H1 (cell line): ENCODE results near the gene FGGY. TPM values are rescaled to one million over a fixed set of nuclear protein-coding genes. Genes with fewer than 3 reads are reported as not detected.

Source experiments
- CTCF ChIA-PET: fragments of 300-600 bp; sonication (Branson Sonifier 250); formaldehyde crosslinking; loops from one replicate; lab custom pipeline; 2021; ENCODE audit not compliant: partially characterized antibody; lab: Charles Lee
- POLR2A ChIA-PET: fragments of 300-600 bp; sonication (Branson Sonifier 250); formaldehyde crosslinking; loops from one replicate; lab custom pipeline; 2021; ENCODE audit warnings: inconsistent platforms; ENCODE audit not compliant: partially characterized antibody; lab: Charles Lee
- DNase-seq, 2 experiments: peaks; one replicate each; pipeline versions ENCODE4 v3.0.0 to v3.0.0-alpha.2; 2010 to 2022; ENCODE audit warnings: low spot score in 2 of 2, low read depth in 1 of 2, mixed read lengths in 1 of 2
- FAIRE-seq: peaks from 2 replicates; lab custom pipeline; 2011; peaks lifted over from hg19 to GRCh38; lab: Jason Lieb, UNC
- H2AFZ ChIP-seq: 2 replicates; pipeline ENCODE4 v1.8.1; 2012; ENCODE audit warnings: low read length, inconsistent platforms
- H2AK5ac ChIP-seq: 2 replicates; pipeline ENCODE4 v1.6.1; 2013; ENCODE audit warnings: low read depth, low read length
- H2BK120ac ChIP-seq: replicated peaks from 2 replicates; pipeline ENCODE3; 2013; ENCODE audit warnings: low read depth, low read length, inconsistent platforms
- H2BK12ac ChIP-seq: 2 replicates; pipeline ENCODE4 v1.6.1; 2013; ENCODE audit warnings: low read depth, low read length
- H2BK15ac ChIP-seq: 2 replicates; pipeline ENCODE4 v1.6.1; 2013; ENCODE audit warnings: low read length
- H2BK20ac ChIP-seq: 2 replicates; pipeline ENCODE4 v1.6.1; 2013; ENCODE audit warnings: low read length
- H2BK5ac ChIP-seq: 2 replicates; pipeline ENCODE4 v1.6.1; 2013; ENCODE audit warnings: low read depth, low read length
- H3K14ac ChIP-seq: 2 replicates; pipeline ENCODE4 v1.6.1; 2013; ENCODE audit warnings: inconsistent platforms; ENCODE audit not compliant: insufficient read length
- H3K18ac ChIP-seq: 2 replicates; pipeline ENCODE4 v1.6.1; 2013; ENCODE audit warnings: low read length; ENCODE audit errors: extremely low read depth
- H3K23ac ChIP-seq: 2 replicates; pipeline ENCODE4 v1.6.1; 2013; ENCODE audit warnings: inconsistent platforms; ENCODE audit not compliant: insufficient read length
- H3K23me2 ChIP-seq: 2 replicates; pipeline ENCODE4 v1.6.1; 2013; ENCODE audit warnings: low read depth, low read length
- H3K27ac ChIP-seq: 2 replicates; pipeline ENCODE4 v1.6.1; 2011; ENCODE audit warnings: low read depth, low read length, inconsistent platforms
- H3K27me3 ChIP-seq, 4 experiments: replicated peaks in 1 of 4; 1 replicate in 1 of 4; 2 replicates in 3 of 4; pipeline versions ENCODE4 v1.6.1 to v1.8.1; 2011 to 2013; ENCODE audit warnings: low read length in 3 of 4, mild to moderate bottlenecking in 3 of 4, inconsistent platforms in 2 of 4, mixed read lengths in 2 of 4, moderate library complexity in 1 of 4; ENCODE audit not compliant: control insufficient read depth in 3 of 4, insufficient read depth in 3 of 4; ENCODE audit errors: extremely low read depth in 1 of 4
- H3K36me3 ChIP-seq, 4 experiments: 2 replicates each; pipeline versions ENCODE4 v1.6.1 to v1.8.1; 2011 to 2013; ENCODE audit warnings: mild to moderate bottlenecking in 4 of 4, low read length in 3 of 4, moderate library complexity in 2 of 4, control low read depth in 1 of 4, inconsistent platforms in 1 of 4; ENCODE audit not compliant: insufficient read depth in 4 of 4, control insufficient read depth in 2 of 4
- H3K4ac ChIP-seq: replicated peaks from 2 replicates; pipeline ENCODE3; 2013; ENCODE audit warnings: low read length, low read depth, mixed read lengths, inconsistent platforms; ENCODE audit not compliant: insufficient read length
- H3K4me1 ChIP-seq, 4 experiments: replicated peaks in 1 of 4; 1 replicate in 1 of 4; 2 replicates in 3 of 4; pipeline versions ENCODE4 v1.6.1 to v1.8.1; 2011 to 2013; ENCODE audit warnings: low read length in 3 of 4, inconsistent platforms in 2 of 4, mixed read lengths in 1 of 4; ENCODE audit not compliant: insufficient read depth in 4 of 4, control insufficient read depth in 3 of 4
- H3K4me2 ChIP-seq, 2 experiments: 2 replicates each; pipeline versions ENCODE4 v1.6.1 to v1.8.1; 2011 to 2013; ENCODE audit warnings: low read depth in 2 of 2, low read length in 2 of 2, control low read depth in 1 of 2, inconsistent platforms in 1 of 2, mild to moderate bottlenecking in 1 of 2; ENCODE audit not compliant: insufficient read depth in 1 of 2
- H3K4me3 ChIP-seq, 4 experiments: fragments of 200-600, 300-600 bp in 1 of 4; sonication (generic), shearing (Covaris generic), sonication (Bioruptor Twin) in 1 of 4; 2 replicates each; pipeline versions ENCODE4 v1.5.1 to v1.8.1; 2011 to 2016; ENCODE audit warnings: low read length in 4 of 4, low read depth in 3 of 4, control low read depth in 2 of 4, inconsistent platforms in 2 of 4, mild to moderate bottlenecking in 2 of 4, mixed read lengths in 1 of 4, moderate library complexity in 1 of 4; ENCODE audit not compliant: insufficient read depth in 2 of 4; ENCODE audit errors: extremely low read depth in 1 of 4
- H3K56ac ChIP-seq: replicated peaks from 2 replicates; pipeline ENCODE3; 2013; ENCODE audit warnings: low read depth, mild to moderate bottlenecking, mixed read lengths, low read length, inconsistent platforms; ENCODE audit not compliant: insufficient read length
- H3K79me1 ChIP-seq: 2 replicates; pipeline ENCODE4 v1.6.1; 2013; ENCODE audit warnings: low read depth, low read length, control low read depth
- H3K79me2 ChIP-seq, 2 experiments: 2 replicates each; pipeline versions ENCODE4 v1.6.1 to v1.8.1; 2012 to 2013; ENCODE audit warnings: low read length in 2 of 2, mild to moderate bottlenecking in 2 of 2, inconsistent platforms in 1 of 2; ENCODE audit not compliant: insufficient read depth in 2 of 2, control insufficient read depth in 1 of 2
- H3K9ac ChIP-seq, 4 experiments: replicated peaks in 1 of 4; 1 replicate in 1 of 4; 2 replicates in 3 of 4; pipeline versions ENCODE4 v1.6.1 to v1.8.1; 2011 to 2013; ENCODE audit warnings: low read depth in 3 of 4, low read length in 3 of 4, control low read depth in 2 of 4, mild to moderate bottlenecking in 2 of 4, moderate library complexity in 2 of 4, inconsistent platforms in 1 of 4; ENCODE audit errors: extremely low read depth in 1 of 4
- H3K9me3 ChIP-seq, 2 experiments: 2 replicates each; pipeline versions ENCODE4 v1.6.1 to v1.8.1; 2012 to 2013; ENCODE audit warnings: mild to moderate bottlenecking in 2 of 2, moderate library complexity in 2 of 2, control low read depth in 1 of 2, inconsistent platforms in 1 of 2, low read depth in 1 of 2, low read length in 1 of 2, mixed read lengths in 1 of 2; ENCODE audit not compliant: insufficient read depth in 2 of 2
- H4K20me1 ChIP-seq, 2 experiments: replicated peaks in 1 of 2; 2 replicates each; pipeline versions ENCODE3 to v1.8.1; 2011 to 2013; ENCODE audit warnings: inconsistent platforms in 2 of 2, low read length in 2 of 2, mild to moderate bottlenecking in 1 of 2; ENCODE audit not compliant: insufficient read depth in 2 of 2, control insufficient read depth in 1 of 2
- H4K5ac ChIP-seq: 2 replicates; pipeline ENCODE4 v1.6.1; 2013; ENCODE audit warnings: low read length, low read depth, mixed read lengths, inconsistent platforms; ENCODE audit not compliant: insufficient read length
- H4K8ac ChIP-seq: 2 replicates; pipeline ENCODE4 v1.8.0; 2013; ENCODE audit warnings: mild to moderate bottlenecking, moderate library complexity, low read length, inconsistent platforms; ENCODE audit not compliant: insufficient read depth; ENCODE audit errors: extremely low read depth
- H4K91ac ChIP-seq: replicated peaks from 2 replicates; pipeline ENCODE3; 2013; ENCODE audit warnings: low read length, mixed read lengths, inconsistent platforms; ENCODE audit not compliant: insufficient read length
- CTCF ChIP-seq, 3 experiments: IDR thresholded peaks; 1 replicate in 2 of 3; 2 replicates in 1 of 3; pipeline versions ENCODE4 v1.5.1 to v1.6.1; 2011; ENCODE audit warnings: low read length in 3 of 3, mild to moderate bottlenecking in 3 of 3, inconsistent platforms in 2 of 3, low read depth in 1 of 3, moderate library complexity in 1 of 3; ENCODE audit not compliant: insufficient read depth in 1 of 3; ENCODE audit errors: control extremely low read depth in 1 of 3
- HDAC2 ChIP-seq, 2 experiments: fragments of 300-600 bp in 1 of 2; sonication (generic) in 1 of 2; IDR thresholded peaks; 2 replicates each; pipeline ENCODE4 v1.6.1; 2011 to 2012; ENCODE audit warnings: low read depth in 2 of 2, low read length in 2 of 2, mild to moderate bottlenecking in 2 of 2, moderate library complexity in 2 of 2, borderline replicate concordance in 1 of 2, inconsistent platforms in 1 of 2
- SIN3A ChIP-seq, 2 experiments: IDR thresholded peaks in 1 of 2; conservative IDR thresholded peaks in 1 of 2; 2 replicates each; pipeline ENCODE4 v1.6.1; 2011 to 2012; ENCODE audit warnings: low read length in 2 of 2, improper control_type of control experiment in 1 of 2, low read depth in 1 of 2, mild to moderate bottlenecking in 1 of 2
- YY1 ChIP-seq: IDR thresholded peaks from 2 replicates; pipeline ENCODE4 v1.6.1; 2011; ENCODE audit warnings: low read depth, mild to moderate bottlenecking, low read length
- WGBS, 2 experiments: shearing (Covaris generic) in 1 of 2; methylation state at CpG; one replicate each; pipeline versions ENCODE4 v1.1.6 to v1.1.7; 2013 to 2015; ENCODE audit warnings: low lambda C conversion rate in 2 of 2, mixed read lengths in 2 of 2, inconsistent platforms in 1 of 2, low coverage in 1 of 2, missing lambda C conversion rate in 1 of 2; ENCODE audit not compliant: insufficient replicate concordance in 2 of 2, insufficient coverage in 1 of 2, insufficient read length in 1 of 2; ENCODE audit errors: extremely low coverage in 1 of 2, missing lambda C conversion rate in 1 of 2; 5-methylcytosine and 5-hydroxymethylcytosine counted together
- polyA plus RNA-seq, 7 experiments: library from polyadenylated mRNA; depleted of rRNA in 3 of 7; stranded (reverse) in 5 of 7; unstranded in 2 of 7; fragments of >200 nt in 5 of 7; fragments of 200-250 nt in 2 of 7; gene quantifications; 1 replicate in 5 of 7; 2 replicates in 1 of 7; 4 replicates in 1 of 7; pipeline versions ENCODE4 v1.2.1 to v1.2.3, GENCODE V29; 2011 to 2013; ENCODE audit warnings: missing spikeins in 2 of 7, mixed read lengths in 2 of 7
- total RNA-seq: library from RNA; stranded (reverse); fragmentation: NEBNext Ultra II Directional; extraction: Animal tissue kit (Norgen Biotek cat#: 25700); gene quantifications from 2 replicates; pipeline ENCODE4 v1.2.1, GENCODE V29; 2021

The FGGY gene
- total and polyA plus RNA-seq, 2 of the 8 experiments (the other 6 are each of a cell fraction or from before 2014, with no cell fraction given): 10.3 to 12.5 TPM

- no peaks in the 10 kb centered on the region for H3K4me1 ChIP-seq
- H3K18ac ChIP-seq: no peak overlapping the region
- H3K4ac ChIP-seq: no peak overlapping the region
- no peak overlapping the region for H2AK5ac ChIP-seq
- H2AFZ ChIP-seq: no peak overlapping the region
- peak overlapping the region; percentile 9 for H4K91ac ChIP-seq
- WGBS, 2 experiments: 96% methylated on average over 2 of the region's 2 CpGs; no CpG with 5 or more reads in 1 of the 2 experiments
- H3K23ac ChIP-seq: no peak overlapping the region
- no peaks in the 10 kb centered on the region for H3K23me2 ChIP-seq
- no peak overlapping the region for H4K8ac ChIP-seq
- H2BK15ac ChIP-seq: no peak overlapping the region
- no peak for TF ChIP-seq SIN3A (conservative IDR thresholded peaks at IDR 0.05 in 1 of 2, IDR thresholded peaks at IDR 0.05 in 1 of 2; ENCODE audit: low read depth in 1 of 2, low read length in 2 of 2)
- no peak for TF ChIP-seq CTCF (IDR thresholded peaks at IDR 0.05; ENCODE audit: control extremely low read depth in 1 of 3, insufficient read depth in 1 of 3, low read depth in 1 of 3, low read length in 3 of 3)
- no peak for TF ChIP-seq YY1
- TF ChIP-seq HDAC2 (IDR thresholded peaks at IDR 0.05; ENCODE audit: borderline replicate concordance in 1 of 2, low read depth in 2 of 2, low read length in 2 of 2): no peak
- H3K56ac ChIP-seq: no peak overlapping the region
- no peaks in the 10 kb centered on the region for H3K79me1 ChIP-seq
- H3K27me3 ChIP-seq: no peaks in the 10 kb centered on the region
- no peak overlapping the region for H2BK5ac ChIP-seq
- ChIA-PET POLR2A (no interaction called here), CTCF (interaction anchor here (1.2 to 1.9 kb wide), 2 partner anchors 60 to 213 kb away, joined by 3 to 4 read pairs; no protein-coding TSS in a partner anchor)
- no peak overlapping the region for H3K4me3 ChIP-seq
- no peak overlapping the region for H2BK120ac ChIP-seq
- DNase-seq: no peak
- no peaks in the 10 kb centered on the region for H3K36me3 ChIP-seq
- no peaks in the 10 kb centered on the region for H3K79me2 ChIP-seq
- H2BK12ac ChIP-seq: no peak overlapping the region
- no peak overlapping the region for H2BK20ac ChIP-seq
- no peak overlapping the region for H3K14ac ChIP-seq
- H3K4me2 ChIP-seq: no peak overlapping the region
- no peaks in the 10 kb centered on the region for H4K20me1 ChIP-seq
- no peak overlapping the region for H4K5ac ChIP-seq
- H3K9me3 ChIP-seq: no peaks in the 10 kb centered on the region
- H3K27ac ChIP-seq: no peak overlapping the region
- FAIRE-seq: no peak
- no peak overlapping the region for H3K9ac ChIP-seq
Measured at GRCh38 chr1:59485949-59486348, 189.1 kb downstream of the FGGY start.
